Right lung (tissue), 5 donors: ENCODE measurements around the gene FDXR. TPM values are rescaled to one million over a fixed set of nuclear protein-coding genes. Genes with fewer than 3 reads are reported as not detected.
A peak's percentile ranks its signal among the peaks of the same experiment; 100 is the strongest.
"Not testable (repeated sequence)": the region's sequence is repeated elsewhere in the genome, so short reads cannot be mapped to it uniquely, and the experiment has no call there.

Source experiments
- DNase-seq, 2 donors: peaks; one replicate each; pipeline ENCODE4 v3.0.0-alpha.2; 2013
- polyA plus RNA-seq, 5 donors: library from polyadenylated mRNA; unstranded; fragments of 120-200 nt; gene quantifications; one replicate each; pipeline versions ENCODE4 v1.2.1 to v1.2.3, GENCODE V29; 2013; ENCODE audit warnings: inconsistent platforms in 1 of 5, low replicate concordance in 1 of 5; ENCODE audit not compliant: insufficient read length in 5 of 5, insufficient read depth in 1 of 5

Gene FDXR
- polyA plus RNA-seq, 5 donors, result 4.6 to 8.3 (median 7.5) TPM

GRCh38 chr17:74873037-74873873, 461 bp upstream of the FDXR start:
- peak; percentile 99 to 100 for DNase-seq

GRCh38 chr17:74871356-74872076, 1.3 kb downstream of the FDXR start:
- no peak for DNase-seq

GRCh38 chr17:74870512-74870911, 2.3 kb downstream of the FDXR start:
- DNase-seq, result no peak

- DNase-seq, result not testable (repeated sequence)
Measured at GRCh38 chr17:74870028-74870427, 2.8 kb downstream of the FDXR start.

GRCh38 chr17:74868908-74869255, 3.9 kb downstream of the FDXR start:
- no peak for DNase-seq

- DNase-seq, result no peak
Measured at GRCh38 chr17:74868251-74868907, 4.4 kb downstream of the FDXR start.

- DNase-seq, result no peak
Measured at GRCh38 chr17:74866198-74866835, 6.5 kb downstream of the FDXR start.

GRCh38 chr17:74865504-74866197, 7.1 kb downstream of the FDXR start:
- DNase-seq, result no peak

GRCh38 chr17:74864866-74865395, 7.9 kb downstream of the FDXR start:
- peak in 1 of 2 donors; percentile 56 for DNase-seq

- no peak for DNase-seq
Measured at GRCh38 chr17:74864297-74864865, 8.4 kb downstream of the FDXR start.

- no peak for DNase-seq
Measured at GRCh38 chr17:74863420-74864296, 9.1 kb downstream of the FDXR start.

- no peak for DNase-seq
Measured at GRCh38 chr17:74862919-74863318, 9.9 kb downstream of the FDXR start.

- DNase-seq, result no peak
Measured at GRCh38 chr17:74862108-74862901, 10.5 kb downstream of the FDXR start.

- DNase-seq, result no peak
Measured at GRCh38 chr17:74861662-74862107, 11.1 kb downstream of the FDXR start.

GRCh38 chr17:74860872-74861661, 11.7 kb downstream of the FDXR start:
- DNase-seq, result no peak

GRCh38 chr17:74860229-74860871, 12.4 kb downstream of the FDXR start:
- no peak for DNase-seq

- DNase-seq, result no peak
Measured at GRCh38 chr17:74859459-74860228, 13.2 kb downstream of the FDXR start, which contains the start of gene GRIN2C. GRIN2C (minus strand) TSS chr17:74859885; CDS start chr17:74855092, 4,793 bp downstream.
